Measurements from ENCODE around the gene EBF3. TPM values are rescaled to one million over a fixed set of nuclear protein-coding genes. Genes with fewer than 3 reads are reported as not detected.

The EBF3 gene
- total and polyA plus RNA-seq, 2 donors (not counting 3 experiments of a cell fraction or from before 2014, with no cell fraction given), result 0.92 to 2.7 TPM

GRCh38 chr10:129924375-129925085 is 39.5 kb downstream of the EBF3 start:
- H3K9ac ChIP-seq (replicated peaks; ENCODE audit: extremely low read depth, insufficient read depth, low read length), result no peak overlapping the region
- H3K36me3 ChIP-seq (ENCODE audit: control insufficient read depth in 2 of 2, extremely low read depth in 1 of 2, insufficient read depth in 2 of 2, low read length in 2 of 2), result no peaks in the 10 kb centered on the region
- no peak overlapping the region for H3K4me2 ChIP-seq (ENCODE audit: insufficient read depth, low read length)
- TF ChIP-seq, protein P1, sequence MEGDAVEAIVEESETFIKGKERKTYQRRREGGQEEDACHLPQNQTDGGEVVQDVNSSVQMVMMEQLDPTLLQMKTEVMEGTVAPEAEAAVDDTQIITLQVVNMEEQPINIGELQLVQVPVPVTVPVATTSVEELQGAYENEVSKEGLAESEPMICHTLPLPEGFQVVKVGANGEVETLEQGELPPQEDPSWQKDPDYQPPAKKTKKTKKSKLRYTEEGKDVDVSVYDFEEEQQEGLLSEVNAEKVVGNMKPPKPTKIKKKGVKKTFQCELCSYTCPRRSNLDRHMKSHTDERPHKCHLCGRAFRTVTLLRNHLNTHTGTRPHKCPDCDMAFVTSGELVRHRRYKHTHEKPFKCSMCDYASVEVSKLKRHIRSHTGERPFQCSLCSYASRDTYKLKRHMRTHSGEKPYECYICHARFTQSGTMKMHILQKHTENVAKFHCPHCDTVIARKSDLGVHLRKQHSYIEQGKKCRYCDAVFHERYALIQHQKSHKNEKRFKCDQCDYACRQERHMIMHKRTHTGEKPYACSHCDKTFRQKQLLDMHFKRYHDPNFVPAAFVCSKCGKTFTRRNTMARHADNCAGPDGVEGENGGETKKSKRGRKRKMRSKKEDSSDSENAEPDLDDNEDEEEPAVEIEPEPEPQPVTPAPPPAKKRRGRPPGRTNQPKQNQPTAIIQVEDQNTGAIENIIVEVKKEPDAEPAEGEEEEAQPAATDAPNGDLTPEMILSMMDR (IDR thresholded peaks at IDR 0.05; ENCODE audit: extremely low read depth in 1 of 2, insufficient read depth in 1 of 2, low read depth in 1 of 2, low read length in 2 of 2), result no peak
- TF ChIP-seq GATA2 (IDR thresholded peaks at IDR 0.05; ENCODE audit: insufficient read depth, insufficient read length, low read depth, low read length) (no peak), FOS (IDR thresholded peaks at IDR 0.05; ENCODE audit: borderline replicate concordance, insufficient read depth, low read length) (no peak), EZH2 (IDR thresholded peaks at IDR 0.05; ENCODE audit: borderline replicate concordance, low read depth, low read length, severe bottlenecking) (no peak), POLR2AphosphoS5 (IDR thresholded peaks at IDR 0.05; ENCODE audit: insufficient read depth, low read depth, low read length) (no peak), POLR2A (IDR thresholded peaks at IDR 0.05; ENCODE audit: low read depth, low read length) (no peak), MAX (IDR thresholded peaks at IDR 0.05; ENCODE audit: insufficient read depth, insufficient read length) (no peak), MYC (IDR thresholded peaks at IDR 0.05; ENCODE audit: low read depth, low read length) (no peak), JUN (IDR thresholded peaks at IDR 0.05; ENCODE audit: borderline replicate concordance, insufficient read depth, insufficient read length, low read depth) (no peak)
- FAIRE-seq (no peak), DNase-seq (ENCODE audit: low read depth, low spot score) (no peak)
- H2AFZ ChIP-seq (ENCODE audit: low read depth, low read length), result no peak overlapping the region
- no peaks in the 10 kb centered on the region for H3K4me1 ChIP-seq (ENCODE audit: control insufficient read depth, extremely low read depth, insufficient read depth, low read length)
- H4K20me1 ChIP-seq (replicated peaks; ENCODE audit: control insufficient read depth, extremely low read depth, insufficient read depth, low read length), result no peaks in the 10 kb centered on the region
- no peaks in the 10 kb centered on the region for H3K9me1 ChIP-seq (replicated peaks; ENCODE audit: control insufficient read depth, extremely low read depth, insufficient read depth, low read length)
- dilution Hi-C loops (cut with MboI; ENCODE audit: extremely low pct_ligation_motif_present, low sequenced_read_pairs) (no loop called here), intact Hi-C loops (cut with micrococcal nuclease) (no loop called here)
- no TSS peak for BruUV-seq (replicated peaks)
- H3K4me3 ChIP-seq (replicated peaks in 1 of 3; ENCODE audit: insufficient read depth in 1 of 3, low read depth in 1 of 3, low read length in 3 of 3), result no peak overlapping the region
- CTCF ChIA-PET, result no interaction called here
- H3K79me2 ChIP-seq (ENCODE audit: control insufficient read depth, insufficient read depth, low read length), result no peaks in the 10 kb centered on the region
- no peak overlapping the region for H3K27ac ChIP-seq (ENCODE audit: insufficient read depth, low read depth, low read length)
- no peaks in the 10 kb centered on the region for H3K9me3 ChIP-seq (replicated peaks; ENCODE audit: control insufficient read depth, insufficient read depth, low read length)
- POLR2A ChIA-PET, result no interaction called here
- no peaks in the 10 kb centered on the region for H3K27me3 ChIP-seq (ENCODE audit: control insufficient read depth in 2 of 2, insufficient read depth in 2 of 2, low read length in 2 of 2)
